ENCODE measurements around the gene KAT2B. TPM values are rescaled to one million over a fixed set of nuclear protein-coding genes. Genes with fewer than 3 reads are reported as not detected.

KAT2B gene
- total RNA-seq, 4 donors from 2014 or later, result 21.3 to 47.0 (median 33.3) TPM

GRCh38 chr3:20154078-20154477 is 113.8 kb downstream of the KAT2B start:
- no peak for ATAC-seq (ENCODE audit: low FRiP score)
- DNase-seq (ENCODE audit: low spot score), result no peak
- no peak for TF ChIP-seq CTCF (IDR thresholded peaks at IDR 0.05)

- DNase-seq (ENCODE audit: low spot score) (no peak), ATAC-seq (ENCODE audit: low FRiP score) (no peak)
- no peak for TF ChIP-seq CTCF (IDR thresholded peaks at IDR 0.05)
Observed at GRCh38 chr3:20154928-20155327, 114.7 kb downstream of the KAT2B start.

GRCh38 chr3:20160230-20160629 is 120.0 kb downstream of the KAT2B start:
- no peak for TF ChIP-seq CTCF (IDR thresholded peaks at IDR 0.05)
- DNase-seq (ENCODE audit: low spot score) (no peak), ATAC-seq (ENCODE audit: low FRiP score) (no peak)

GRCh38 chr3:20161714-20162113 is 121.5 kb downstream of the KAT2B start:
- ATAC-seq (ENCODE audit: low FRiP score), result no peak
- TF ChIP-seq CTCF (IDR thresholded peaks at IDR 0.05), result no peak

GRCh38 chr3:20173844-20174410 is 133.7 kb downstream of the KAT2B start:
- ATAC-seq (ENCODE audit: low FRiP score) (no peak), DNase-seq (ENCODE audit: low spot score) (no peak)
- no peak for TF ChIP-seq CTCF (IDR thresholded peaks at IDR 0.05)

More at GRCh38 chr3:20161714-20162113, 121.5 kb downstream of the KAT2B start:
- no peak for DNase-seq (ENCODE audit: low spot score)

- no peak for ATAC-seq (ENCODE audit: low FRiP score)
- DNase-seq (ENCODE audit: low spot score), result no peak
- TF ChIP-seq CTCF (IDR thresholded peaks at IDR 0.05), result no peak
Observed at GRCh38 chr3:20181276-20181675, 141.0 kb downstream of the KAT2B start.

GRCh38 chr3:20182206-20182605 is 142.0 kb downstream of the KAT2B start:
- no peak for DNase-seq (ENCODE audit: low spot score)
- ATAC-seq (ENCODE audit: low FRiP score), result no peak
- no peak for TF ChIP-seq CTCF (IDR thresholded peaks at IDR 0.05)

Measured in omental fat pad (tissue), 4 donors.